Panc1 (cell line): Measurements from ENCODE around the gene DNAH7.

Source experiments
- CTCF ChIP-seq: fragments of 450-650 bp; IDR thresholded peaks from 2 replicates; pipeline ENCODE4 v1.5.1; 2017; ENCODE audit warnings: mild to moderate bottlenecking
- POLR2AphosphoS5 ChIP-seq: IDR thresholded peaks from 2 replicates; pipeline ENCODE4 v1.6.1; 2012; ENCODE audit warnings: mild to moderate bottlenecking, low read depth, low read length, moderate library complexity
- TCF7L2 ChIP-seq: IDR thresholded peaks from 2 replicates; pipeline ENCODE4 v1.6.1; 2011; ENCODE audit warnings: mild to moderate bottlenecking, low read depth, low read length, inconsistent platforms
- TF ChIP-seq, protein P1 (sequence below), 2 experiments: IDR thresholded peaks; 2 replicates each; pipeline ENCODE4 v1.6.1; 2011 to 2012; ENCODE audit warnings: low read depth in 2 of 2, control low read depth in 1 of 2, low read length in 1 of 2, mild to moderate bottlenecking in 1 of 2, moderate library complexity in 1 of 2; ENCODE audit not compliant: insufficient read depth in 1 of 2

GRCh38 chr2:195823206-195823605 is 245.4 kb downstream of the DNAH7 start:
- TF ChIP-seq CTCF (no peak), TCF7L2 (no peak), POLR2AphosphoS5 (no peak)
- TF ChIP-seq, protein P1, sequence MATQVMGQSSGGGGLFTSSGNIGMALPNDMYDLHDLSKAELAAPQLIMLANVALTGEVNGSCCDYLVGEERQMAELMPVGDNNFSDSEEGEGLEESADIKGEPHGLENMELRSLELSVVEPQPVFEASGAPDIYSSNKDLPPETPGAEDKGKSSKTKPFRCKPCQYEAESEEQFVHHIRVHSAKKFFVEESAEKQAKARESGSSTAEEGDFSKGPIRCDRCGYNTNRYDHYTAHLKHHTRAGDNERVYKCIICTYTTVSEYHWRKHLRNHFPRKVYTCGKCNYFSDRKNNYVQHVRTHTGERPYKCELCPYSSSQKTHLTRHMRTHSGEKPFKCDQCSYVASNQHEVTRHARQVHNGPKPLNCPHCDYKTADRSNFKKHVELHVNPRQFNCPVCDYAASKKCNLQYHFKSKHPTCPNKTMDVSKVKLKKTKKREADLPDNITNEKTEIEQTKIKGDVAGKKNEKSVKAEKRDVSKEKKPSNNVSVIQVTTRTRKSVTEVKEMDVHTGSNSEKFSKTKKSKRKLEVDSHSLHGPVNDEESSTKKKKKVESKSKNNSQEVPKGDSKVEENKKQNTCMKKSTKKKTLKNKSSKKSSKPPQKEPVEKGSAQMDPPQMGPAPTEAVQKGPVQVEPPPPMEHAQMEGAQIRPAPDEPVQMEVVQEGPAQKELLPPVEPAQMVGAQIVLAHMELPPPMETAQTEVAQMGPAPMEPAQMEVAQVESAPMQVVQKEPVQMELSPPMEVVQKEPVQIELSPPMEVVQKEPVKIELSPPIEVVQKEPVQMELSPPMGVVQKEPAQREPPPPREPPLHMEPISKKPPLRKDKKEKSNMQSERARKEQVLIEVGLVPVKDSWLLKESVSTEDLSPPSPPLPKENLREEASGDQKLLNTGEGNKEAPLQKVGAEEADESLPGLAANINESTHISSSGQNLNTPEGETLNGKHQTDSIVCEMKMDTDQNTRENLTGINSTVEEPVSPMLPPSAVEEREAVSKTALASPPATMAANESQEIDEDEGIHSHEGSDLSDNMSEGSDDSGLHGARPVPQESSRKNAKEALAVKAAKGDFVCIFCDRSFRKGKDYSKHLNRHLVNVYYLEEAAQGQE (IDR thresholded peaks at IDR 0.05; ENCODE audit: insufficient read depth in 1 of 2, low read depth in 2 of 2, low read length in 1 of 2) = no peak
